Lung (tissue), 12 donors: ENCODE results near the gene NEU4. TPM values are rescaled to one million over a fixed set of nuclear protein-coding genes. Genes with fewer than 3 reads are reported as not detected.

Experiments used
- ATAC-seq: fragments of 200-7000 bp; cut with Tn5 transposase; one replicate; pipeline ENCODE4 v1.9.1; 2020; ENCODE audit warnings: moderate number of reproducible peaks; ENCODE audit not compliant: insufficient read depth, low FRiP score
- DNase-seq, 3 donors: peaks; one replicate each; pipeline ENCODE4 v3.0.0-alpha.2; 2013 to 2017
- H3K27ac ChIP-seq, 2 donors: one replicate each; pipeline ENCODE4 v1.5.1; 2013; ENCODE audit warnings: mild to moderate bottlenecking in 2 of 2, moderate library complexity in 2 of 2, control low read depth in 1 of 2, inconsistent platforms in 1 of 2, low read depth in 1 of 2, low read length in 1 of 2
- H3K27me3 ChIP-seq, 3 donors: one replicate each; pipeline ENCODE4 v1.5.1; 2013; ENCODE audit warnings: low read length in 2 of 3; ENCODE audit not compliant: control insufficient read depth in 3 of 3, insufficient read depth in 3 of 3
- H3K36me3 ChIP-seq, 4 donors: one replicate each; pipeline ENCODE4 v1.5.1; 2013; ENCODE audit warnings: low read length in 4 of 4, mild to moderate bottlenecking in 1 of 4, moderate library complexity in 1 of 4; ENCODE audit not compliant: control insufficient read depth in 4 of 4, insufficient read depth in 4 of 4
- H3K4me1 ChIP-seq, 5 donors: one replicate each; pipeline ENCODE4 v1.5.1; 2013; ENCODE audit warnings: low read length in 5 of 5, mild to moderate bottlenecking in 2 of 5, moderate library complexity in 1 of 5; ENCODE audit not compliant: control insufficient read depth in 5 of 5, insufficient read depth in 5 of 5
- H3K4me3 ChIP-seq: one replicate; pipeline ENCODE4 v1.5.1; 2013; ENCODE audit warnings: mild to moderate bottlenecking, control low read depth, moderate library complexity
- H3K9ac ChIP-seq, 2 donors: one replicate each; pipeline ENCODE4 v1.5.1; 2013; ENCODE audit warnings: low read length in 2 of 2, control low read depth in 1 of 2; ENCODE audit not compliant: insufficient read depth in 1 of 2
- H3K9me3 ChIP-seq, 4 donors: one replicate each; pipeline ENCODE4 v1.5.1; 2013; ENCODE audit warnings: low read length in 3 of 4, mild to moderate bottlenecking in 1 of 4, moderate library complexity in 1 of 4; ENCODE audit not compliant: control insufficient read depth in 4 of 4, insufficient read depth in 3 of 4
- CTCF ChIP-seq: IDR thresholded peaks from 2 replicates; pipeline ENCODE4 v1.5.1; 2012; ENCODE audit warnings: mild to moderate bottlenecking; ENCODE audit errors: control extremely low read depth, extremely low read depth
- WGBS, 2 donors: extraction: QIAGEN DNeasy Blood & Tissue Kit; methylation state at CpG; one replicate each; pipeline ENCODE4 v1.1.7; 2013; 5-methylcytosine and 5-hydroxymethylcytosine counted together
- polyA plus RNA-seq, 2 donors: library from polyadenylated mRNA; stranded (reverse); fragments of 200-250 nt; gene quantifications; one replicate each; pipeline ENCODE4 v1.2.1, GENCODE V29; 2013
- total RNA-seq, 2 donors: library from RNA; depleted of rRNA in 1 of 2; stranded (reverse); fragments of >200 nt in 1 of 2; gene quantifications; one replicate each; pipeline ENCODE4 v1.2.1, GENCODE V29; 2014 to 2021
- donor health status: control.
- donor health status: control.
- donor health status: Bipolar disorder and iron deficiency.
- donor health status: healthy.
- donor health status: DM: yes; HTN: yes; CAD: no.

Gene NEU4
- total and polyA plus RNA-seq, 4 donors = 0.26 to 0.59 (median 0.35) TPM

GRCh38 chr2:241768850-241769249 lies 40.1 kb upstream of the NEU4 start:
- DNase-seq (no peak), ATAC-seq (no peak)
- Histone ChIP-seq H3K36me3 (peaks cover 0 to 8% (median 0%) of the 10 kb centered on the region in 4 donors), H3K27ac (no peak overlapping the region), H3K4me1 (peaks cover 0 to 18% (median 3%) of the 10 kb centered on the region in 5 donors), H3K27me3 (no peaks in the 10 kb centered on the region), H3K9ac (no peak overlapping the region), H3K9me3 (peaks cover 0 to 2% (median 0%) of the 10 kb centered on the region in 4 donors), H3K4me3 (no peak overlapping the region)
- no peak for TF ChIP-seq CTCF
- 92 to 96% methylated on average over 10 to 11 of the region's 11 CpGs for WGBS, 2 donors

- Histone ChIP-seq H3K27me3 (no peaks in the 10 kb centered on the region), H3K27ac (no peak overlapping the region), H3K4me1 (peaks cover 0 to 21% (median 3%) of the 10 kb centered on the region in 5 donors), H3K9me3 (peaks cover 0 to 2% (median 0%) of the 10 kb centered on the region in 4 donors), H3K9ac (no peak overlapping the region), H3K4me3 (no peak overlapping the region), H3K36me3 (peaks cover 0 to 8% (median 0%) of the 10 kb centered on the region in 4 donors)
- 86 to 88% methylated on average over 13 of the region's 13 CpGs for WGBS, 2 donors
- no peak for TF ChIP-seq CTCF
- no peak for DNase-seq
- ATAC-seq = no peak
These were observed 39.2 kb upstream of the NEU4 start for GRCh38 chr2:241769819-241770184.

GRCh38 chr2:241770185-241770935 lies 38.6 kb upstream of the NEU4 start:
- H3K4me3 ChIP-seq = no peak overlapping the region
- 76 to 82% methylated on average over 27 of the region's 27 CpGs for WGBS, 2 donors
- no peak overlapping the region for H3K9ac ChIP-seq
- H3K27me3 ChIP-seq = no peaks in the 10 kb centered on the region
- DNase-seq (no peak), ATAC-seq (no peak)
- H3K36me3 ChIP-seq = peaks cover 0 to 8% (median 0%) of the 10 kb centered on the region in 4 donors
- peaks cover 0 to 2% (median 0%) of the 10 kb centered on the region in 4 donors for H3K9me3 ChIP-seq
- H3K27ac ChIP-seq = no peak overlapping the region
- peaks cover 0 to 21% (median 3%) of the 10 kb centered on the region in 5 donors for H3K4me1 ChIP-seq
- TF ChIP-seq CTCF = no peak
